Tibial nerve (tissue), 4 donors: ENCODE results near the gene RLF. TPM values are rescaled to one million over a fixed set of nuclear protein-coding genes. Genes with fewer than 3 reads are reported as not detected.

Source experiments
- DNase-seq, 2 donors: peaks; one replicate each; pipeline ENCODE4 v3.0.0-alpha.2; 2019; ENCODE audit warnings: low spot score in 2 of 2
- H3K27ac ChIP-seq, 4 donors: fragments of 200-600 bp; sonication (generic) in 3 of 4; one replicate each; pipeline ENCODE4 v1.5.1; 2017 to 2019; ENCODE audit warnings: mild to moderate bottlenecking in 1 of 4
- H3K27me3 ChIP-seq, 2 donors: fragments of 200-600 bp; sonication (generic) in 1 of 2; one replicate each; pipeline versions ENCODE4 v1.5.1 to v1.6.0; 2017 to 2019
- H3K36me3 ChIP-seq, 3 donors: fragments of 200-600 bp; sonication (generic); one replicate each; pipeline ENCODE4 v1.5.1; 2018 to 2019
- H3K4me1 ChIP-seq, 4 donors: fragments of 200-600 bp; sonication (generic) in 3 of 4; one replicate each; pipeline ENCODE4 v1.5.1; 2017 to 2019
- H3K4me3 ChIP-seq, 4 donors: fragments of 200-600 bp; sonication (generic) in 3 of 4; one replicate each; pipeline ENCODE4 v1.5.1; 2017 to 2019; ENCODE audit warnings: mild to moderate bottlenecking in 1 of 4, moderate library complexity in 1 of 4
- H3K9me3 ChIP-seq, 4 donors: fragments of 200-600 bp; sonication (generic) in 3 of 4; one replicate each; pipeline ENCODE4 v1.5.1; 2017 to 2019
- EP300 ChIP-seq, 2 donors: sonication (generic); formaldehyde crosslinking; IDR thresholded peaks; one replicate each; pipeline ENCODE4 v1.6.1; 2017; ENCODE audit warnings: antibody characterized with exemption in 2 of 2, mild to moderate bottlenecking in 1 of 2
- POLR2A ChIP-seq, 2 donors: fragments of 450-650 bp; IDR thresholded peaks; one replicate each; pipeline ENCODE4 v1.6.1; 2017; ENCODE audit warnings: antibody characterized with exemption in 2 of 2, mild to moderate bottlenecking in 2 of 2, moderate library complexity in 2 of 2
- WGBS, 2 donors: methylation state at CpG; one replicate each; pipeline ENCODE4 v1.1.5; 2018; 5-methylcytosine and 5-hydroxymethylcytosine counted together
- total RNA-seq, 4 donors: library from RNA; depleted of rRNA; stranded (reverse); fragments of >200 nt; gene quantifications; one replicate each; pipeline ENCODE4 v1.1.0, GENCODE V29; 2016
- TF ChIP-seq, protein P1 (sequence below), 5 experiments: fragments of 200-600 bp in 3 of 5; fragments of 450-650 bp in 2 of 5; sonication (generic) in 3 of 5; IDR thresholded peaks; one replicate each; pipeline ENCODE4 v1.5.1; 2016 to 2019; ENCODE audit warnings: antibody characterized with exemption in 5 of 5, mild to moderate bottlenecking in 3 of 5, moderate library complexity in 2 of 5

The RLF gene, protein sequence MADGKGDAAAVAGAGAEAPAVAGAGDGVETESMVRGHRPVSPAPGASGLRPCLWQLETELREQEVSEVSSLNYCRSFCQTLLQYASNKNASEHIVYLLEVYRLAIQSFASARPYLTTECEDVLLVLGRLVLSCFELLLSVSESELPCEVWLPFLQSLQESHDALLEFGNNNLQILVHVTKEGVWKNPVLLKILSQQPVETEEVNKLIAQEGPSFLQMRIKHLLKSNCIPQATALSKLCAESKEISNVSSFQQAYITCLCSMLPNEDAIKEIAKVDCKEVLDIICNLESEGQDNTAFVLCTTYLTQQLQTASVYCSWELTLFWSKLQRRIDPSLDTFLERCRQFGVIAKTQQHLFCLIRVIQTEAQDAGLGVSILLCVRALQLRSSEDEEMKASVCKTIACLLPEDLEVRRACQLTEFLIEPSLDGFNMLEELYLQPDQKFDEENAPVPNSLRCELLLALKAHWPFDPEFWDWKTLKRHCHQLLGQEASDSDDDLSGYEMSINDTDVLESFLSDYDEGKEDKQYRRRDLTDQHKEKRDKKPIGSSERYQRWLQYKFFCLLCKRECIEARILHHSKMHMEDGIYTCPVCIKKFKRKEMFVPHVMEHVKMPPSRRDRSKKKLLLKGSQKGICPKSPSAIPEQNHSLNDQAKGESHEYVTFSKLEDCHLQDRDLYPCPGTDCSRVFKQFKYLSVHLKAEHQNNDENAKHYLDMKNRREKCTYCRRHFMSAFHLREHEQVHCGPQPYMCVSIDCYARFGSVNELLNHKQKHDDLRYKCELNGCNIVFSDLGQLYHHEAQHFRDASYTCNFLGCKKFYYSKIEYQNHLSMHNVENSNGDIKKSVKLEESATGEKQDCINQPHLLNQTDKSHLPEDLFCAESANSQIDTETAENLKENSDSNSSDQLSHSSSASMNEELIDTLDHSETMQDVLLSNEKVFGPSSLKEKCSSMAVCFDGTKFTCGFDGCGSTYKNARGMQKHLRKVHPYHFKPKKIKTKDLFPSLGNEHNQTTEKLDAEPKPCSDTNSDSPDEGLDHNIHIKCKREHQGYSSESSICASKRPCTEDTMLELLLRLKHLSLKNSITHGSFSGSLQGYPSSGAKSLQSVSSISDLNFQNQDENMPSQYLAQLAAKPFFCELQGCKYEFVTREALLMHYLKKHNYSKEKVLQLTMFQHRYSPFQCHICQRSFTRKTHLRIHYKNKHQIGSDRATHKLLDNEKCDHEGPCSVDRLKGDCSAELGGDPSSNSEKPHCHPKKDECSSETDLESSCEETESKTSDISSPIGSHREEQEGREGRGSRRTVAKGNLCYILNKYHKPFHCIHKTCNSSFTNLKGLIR (N-terminal part only)
- 10 to 100 TPM; 20.1 to 23.5 (median 21.5) TPM for total RNA-seq

DNA sequence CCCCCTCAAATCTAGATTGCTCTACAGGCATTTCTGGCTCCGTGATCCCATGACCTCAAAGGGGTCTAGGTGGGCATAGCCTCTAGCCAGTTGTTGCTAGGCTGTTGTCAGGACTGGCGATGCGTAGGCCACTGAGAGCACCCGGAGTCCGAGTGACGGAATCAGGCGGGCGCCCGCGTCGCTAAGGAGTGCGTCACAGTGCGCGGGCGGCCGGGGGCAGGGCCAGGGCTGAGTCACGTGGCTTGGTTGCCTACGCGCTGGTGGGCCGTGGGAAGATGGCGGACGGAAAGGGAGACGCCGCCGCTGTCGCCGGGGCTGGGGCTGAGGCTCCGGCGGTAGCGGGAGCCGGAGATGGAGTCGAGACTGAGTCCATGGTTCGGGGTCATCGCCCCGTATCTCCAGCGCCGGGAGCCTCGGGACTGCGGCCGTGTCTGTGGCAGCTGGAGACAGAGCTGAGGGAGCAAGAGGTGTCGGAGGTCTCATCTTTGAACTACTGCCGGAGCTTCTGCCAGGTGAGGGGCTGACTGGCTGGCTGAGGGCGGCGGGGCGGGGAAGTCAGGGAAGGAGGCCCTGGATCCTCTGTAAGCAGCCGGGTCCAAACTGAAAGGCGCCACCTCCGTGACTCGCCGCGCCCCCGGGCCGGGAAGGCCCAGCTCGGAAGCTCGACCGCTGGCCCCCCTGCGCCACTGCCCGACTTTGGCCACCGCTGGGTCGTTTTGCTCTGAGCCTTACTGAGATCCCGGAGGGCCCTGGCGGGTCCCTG, at the start of gene RLF:
TSS of gene RLF (plus strand) at position 263 of the 763 bp plus-strand sequence. CDS start at position 276, 13 bp downstream.
- Histone ChIP-seq H3K27ac (peak within 1 kb of the TSS; percentile 94 to 97 (median 96)), H3K27me3 (no peaks in the 10 kb centered on the region), H3K4me3 (peak within 1 kb of the TSS; percentile 72 to 99 (median 89)), H3K36me3 (no peaks in the 10 kb centered on the region), H3K9me3 (no peaks in the 10 kb centered on the region), H3K4me1 (peaks cover 0 to 43% (median 28%) of the 10 kb centered on the region in 4 donors)
- DNase-seq = peak; percentile 89 to 92
- TF ChIP-seq, protein P1, sequence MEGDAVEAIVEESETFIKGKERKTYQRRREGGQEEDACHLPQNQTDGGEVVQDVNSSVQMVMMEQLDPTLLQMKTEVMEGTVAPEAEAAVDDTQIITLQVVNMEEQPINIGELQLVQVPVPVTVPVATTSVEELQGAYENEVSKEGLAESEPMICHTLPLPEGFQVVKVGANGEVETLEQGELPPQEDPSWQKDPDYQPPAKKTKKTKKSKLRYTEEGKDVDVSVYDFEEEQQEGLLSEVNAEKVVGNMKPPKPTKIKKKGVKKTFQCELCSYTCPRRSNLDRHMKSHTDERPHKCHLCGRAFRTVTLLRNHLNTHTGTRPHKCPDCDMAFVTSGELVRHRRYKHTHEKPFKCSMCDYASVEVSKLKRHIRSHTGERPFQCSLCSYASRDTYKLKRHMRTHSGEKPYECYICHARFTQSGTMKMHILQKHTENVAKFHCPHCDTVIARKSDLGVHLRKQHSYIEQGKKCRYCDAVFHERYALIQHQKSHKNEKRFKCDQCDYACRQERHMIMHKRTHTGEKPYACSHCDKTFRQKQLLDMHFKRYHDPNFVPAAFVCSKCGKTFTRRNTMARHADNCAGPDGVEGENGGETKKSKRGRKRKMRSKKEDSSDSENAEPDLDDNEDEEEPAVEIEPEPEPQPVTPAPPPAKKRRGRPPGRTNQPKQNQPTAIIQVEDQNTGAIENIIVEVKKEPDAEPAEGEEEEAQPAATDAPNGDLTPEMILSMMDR (IDR thresholded peaks at IDR 0.05) = peak in 2 of 5 experiments; percentile 36 to 40
- peak; percentile 96 to 98 for TF ChIP-seq POLR2A (IDR thresholded peaks at IDR 0.05)
- TF ChIP-seq EP300 (IDR thresholded peaks at IDR 0.05) = peak; percentile 87 to 98
- WGBS, 2 donors = 0% methylated on average over 33 to 50 of the region's 62 CpGs

DNA sequence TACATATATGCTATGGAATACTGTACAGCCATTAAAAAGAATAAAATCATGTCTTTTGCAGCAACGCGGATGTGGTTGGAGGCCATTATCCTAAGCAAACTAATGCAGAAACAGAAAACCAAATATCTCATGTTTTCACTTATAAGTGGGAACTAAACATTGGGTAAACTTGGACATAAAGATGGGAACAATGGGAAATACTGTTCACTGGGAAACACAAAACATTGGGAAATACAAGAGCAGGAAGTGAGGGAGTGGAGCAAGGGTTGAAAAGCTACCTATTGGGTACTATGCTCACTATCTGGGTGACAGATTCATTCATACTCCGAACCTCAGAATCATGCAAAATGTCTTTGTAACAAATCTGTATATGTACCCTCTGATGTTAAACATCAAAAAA, 46.8 kb upstream of the RLF start:
- peaks cover 0 to 24% (median 4%) of the 10 kb centered on the region in 4 donors for H3K9me3 ChIP-seq
- 89 to 91% methylated on average over 3 of the region's 3 CpGs for WGBS, 2 donors
- no peak overlapping the region for H3K27ac ChIP-seq
- H3K4me1 ChIP-seq = no peaks in the 10 kb centered on the region
- DNase-seq = no peak
- H3K27me3 ChIP-seq = peaks cover 0 to 5% of the 10 kb centered on the region in 2 donors
- TF ChIP-seq EP300 (IDR thresholded peaks at IDR 0.05) = no peak
- TF ChIP-seq POLR2A (IDR thresholded peaks at IDR 0.05) = no peak
- TF ChIP-seq, protein P1 (IDR thresholded peaks at IDR 0.05) = no peak
- no peaks in the 10 kb centered on the region for H3K36me3 ChIP-seq
- no peak overlapping the region for H3K4me3 ChIP-seq

DNA sequence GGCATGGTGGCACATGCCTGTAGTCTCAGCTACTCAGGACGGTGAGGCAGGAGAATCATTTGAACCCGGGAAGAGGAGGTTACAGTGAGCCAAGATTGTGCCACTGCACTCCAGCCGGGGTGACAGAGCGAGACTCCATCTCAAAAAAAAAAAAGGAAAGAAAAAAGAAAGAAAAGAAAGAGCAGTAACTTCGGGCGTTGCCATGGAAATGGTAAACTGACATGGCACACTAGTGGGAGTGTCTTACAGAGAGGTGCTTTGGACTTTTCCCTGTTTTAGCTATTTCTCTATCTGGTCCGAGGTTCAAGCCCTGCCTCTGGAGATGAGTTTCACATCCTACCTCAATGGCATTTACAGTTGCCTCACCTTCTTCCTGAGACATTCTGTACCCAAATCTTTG, 41.1 kb upstream of the RLF start:
- H3K27me3 ChIP-seq = peaks cover 0 to 5% of the 10 kb centered on the region in 2 donors
- no peak overlapping the region for H3K4me3 ChIP-seq
- H3K36me3 ChIP-seq = no peaks in the 10 kb centered on the region
- TF ChIP-seq EP300 (IDR thresholded peaks at IDR 0.05) (no peak), POLR2A (IDR thresholded peaks at IDR 0.05) (no peak)
- TF ChIP-seq, protein P1 (IDR thresholded peaks at IDR 0.05) = no peak
- WGBS, 2 donors = 81 to 88% methylated on average over 7 of the region's 7 CpGs
- no peaks in the 10 kb centered on the region for H3K4me1 ChIP-seq
- H3K9me3 ChIP-seq = no peaks in the 10 kb centered on the region
- H3K27ac ChIP-seq = no peak overlapping the region
- DNase-seq = no peak

DNA sequence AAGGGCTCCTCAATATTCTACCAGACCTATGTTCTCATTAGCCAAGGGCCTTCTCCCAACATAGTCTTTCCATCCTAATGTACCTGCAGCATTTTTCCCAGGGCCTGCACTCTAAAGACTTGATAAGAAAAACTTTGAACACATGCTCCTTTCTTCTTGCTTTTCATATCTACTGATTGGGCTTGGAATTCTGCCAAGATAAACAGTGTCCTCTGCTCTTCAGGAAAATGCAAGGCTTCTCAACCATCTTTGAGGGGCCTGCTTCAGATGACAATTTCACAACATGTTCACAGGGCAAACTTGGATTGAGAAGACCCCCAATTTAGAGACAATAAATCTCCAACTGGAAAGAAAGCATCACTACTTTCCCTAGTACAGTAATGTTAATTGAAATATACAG, 38.3 kb upstream of the RLF start:
- H3K36me3 ChIP-seq = no peaks in the 10 kb centered on the region
- H3K4me1 ChIP-seq = no peaks in the 10 kb centered on the region
- TF ChIP-seq EP300 (IDR thresholded peaks at IDR 0.05) (no peak), POLR2A (IDR thresholded peaks at IDR 0.05) (no peak)
- TF ChIP-seq, protein P1 (IDR thresholded peaks at IDR 0.05) = no peak
- DNase-seq = no peak
- peaks cover 0 to 1% of the 10 kb centered on the region in 2 donors for H3K27me3 ChIP-seq
- H3K9me3 ChIP-seq = no peaks in the 10 kb centered on the region
- no peak overlapping the region for H3K4me3 ChIP-seq
- no peak overlapping the region for H3K27ac ChIP-seq
